MM.1S (cell line): ENCODE measurements around the gene CASTOR2.

Source experiments
- DNase-seq: peaks from one replicate; pipeline ENCODE4 v3.0.0-alpha.2; 2015
- H2AFZ ChIP-seq: fragments of 300-600 bp; sonication (generic); 2 replicates; pipeline ENCODE4 v1.6.0; 2016; ENCODE audit warnings: antibody characterized with exemption, low read length
- H3F3A ChIP-seq: fragments of 300-600 bp; sonication (generic); 2 replicates; pipeline ENCODE4 v1.6.1; 2016; ENCODE audit warnings: mild to moderate bottlenecking, antibody characterized with exemption, low read length, moderate library complexity, mixed read lengths; ENCODE audit not compliant: insufficient read depth
- H3K27ac ChIP-seq: fragments of 300-600 bp; sonication (generic); 2 replicates; pipeline ENCODE4 v1.5.1; 2016; ENCODE audit warnings: mild to moderate bottlenecking, low read length
- H3K27me3 ChIP-seq: fragments of 300-600 bp; sonication (generic); replicated peaks from 2 replicates; pipeline ENCODE4 v1.6.0; 2016; ENCODE audit warnings: low read length; ENCODE audit not compliant: insufficient read depth
- H3K36me3 ChIP-seq: fragments of 300-600 bp; sonication (generic); replicated peaks from 2 replicates; pipeline ENCODE4 v1.6.1; 2016; ENCODE audit warnings: mild to moderate bottlenecking, low read length, mixed read lengths; ENCODE audit not compliant: insufficient read depth
- H3K4me1 ChIP-seq: fragments of 300-600 bp; sonication (generic); 2 replicates; pipeline ENCODE4 v1.6.1; 2016; ENCODE audit warnings: low read length, mixed read lengths
- H3K4me2 ChIP-seq: fragments of 300-600 bp; sonication (generic); 2 replicates; pipeline ENCODE4 v1.6.0; 2016; ENCODE audit warnings: low read depth, low read length
- H3K4me3 ChIP-seq: fragments of 300-600 bp; sonication (generic); 2 replicates; pipeline ENCODE4 v1.5.1; 2016; ENCODE audit warnings: low read length, mixed read lengths
- H3K79me2 ChIP-seq: fragments of 300-600 bp; sonication (generic); 2 replicates; pipeline ENCODE4 v1.6.1; 2016; ENCODE audit warnings: mixed run types, low read length, mixed read lengths
- H3K9ac ChIP-seq: fragments of 300-600 bp; sonication (generic); 2 replicates; pipeline ENCODE4 v1.6.1; 2016; ENCODE audit warnings: low read length, mixed read lengths
- H3K9me2 ChIP-seq: fragments of 300-600 bp; sonication (generic); replicated peaks from 2 replicates; pipeline ENCODE4 v1.6.1; 2016; ENCODE audit warnings: mild to moderate bottlenecking, low read length, mixed read lengths; ENCODE audit not compliant: insufficient read depth
- H3K9me3 ChIP-seq: fragments of 300-600 bp; sonication (generic); replicated peaks from 2 replicates; pipeline ENCODE4 v1.6.1; 2016; ENCODE audit warnings: mild to moderate bottlenecking, low read length, mixed read lengths; ENCODE audit not compliant: insufficient read depth
- H4K20me1 ChIP-seq: fragments of 300-600 bp; sonication (generic); 2 replicates; pipeline ENCODE4 v1.6.1; 2016; ENCODE audit warnings: mild to moderate bottlenecking, low read length, moderate library complexity, mixed read lengths; ENCODE audit not compliant: insufficient read depth
- CTCF ChIP-seq: fragments of 300-600 bp; sonication (generic); IDR thresholded peaks from 2 replicates; pipeline ENCODE4 v1.5.1; 2016; ENCODE audit warnings: antibody characterized with exemption, low read length, mixed read lengths
- EZH2 ChIP-seq: fragments of 300-600 bp; sonication (generic); optimal IDR thresholded peaks from 2 replicates; pipeline ENCODE3; 2017; ENCODE audit warnings: low read depth, mild to moderate bottlenecking, antibody characterized with exemption, low read length, mixed read lengths
- EZH2phosphoT487 ChIP-seq: fragments of 300-600 bp; sonication (generic); IDR thresholded peaks from 2 replicates; pipeline ENCODE4 v1.6.1; 2018; ENCODE audit warnings: antibody characterized with exemption, low read length

Gene CASTOR2

DNA sequence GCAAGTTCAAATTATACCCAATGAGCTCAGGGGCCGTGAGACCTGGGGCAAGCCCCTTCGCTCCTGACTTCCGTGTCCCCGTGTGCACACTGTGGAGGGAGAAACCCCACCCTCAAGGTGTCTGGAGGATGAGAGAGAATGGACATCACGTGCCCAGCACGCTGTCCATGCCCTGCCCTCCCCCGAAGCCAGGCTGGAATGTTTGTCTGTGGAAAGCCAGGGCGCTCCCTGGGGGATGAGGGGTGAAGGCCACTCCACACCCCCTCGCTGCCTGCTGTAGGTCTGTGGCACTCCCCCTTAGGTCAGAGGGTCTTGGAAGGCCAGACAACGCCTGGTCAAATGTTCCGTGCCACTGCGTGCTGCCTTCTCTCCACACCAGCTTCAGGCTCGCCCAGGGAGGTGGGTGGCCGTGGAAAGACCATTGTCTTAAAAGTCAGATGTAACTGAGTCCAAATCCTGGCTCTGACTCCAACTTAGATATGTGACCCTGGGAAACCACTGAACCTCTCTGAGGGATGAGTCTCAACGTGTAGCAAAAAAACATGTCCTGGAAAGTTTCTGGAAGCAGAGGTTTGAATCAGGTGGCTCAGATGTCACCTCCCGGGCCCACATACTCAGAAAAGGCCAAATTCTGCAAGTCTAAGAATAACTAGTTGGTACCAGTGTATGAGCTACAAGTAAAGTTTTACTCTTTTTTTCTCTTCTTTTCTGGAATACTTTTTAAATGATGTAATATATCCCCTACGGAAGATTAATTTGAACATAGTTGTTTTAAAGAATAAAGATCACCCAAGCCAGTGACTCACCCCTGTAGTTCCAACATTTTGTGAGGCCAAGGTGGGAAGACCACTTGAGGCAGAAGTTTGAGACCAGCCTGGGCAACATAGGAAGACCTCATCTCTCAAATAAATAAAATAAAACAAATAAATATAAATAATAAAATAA, 84.2 kb downstream of the CASTOR2 start:
- Histone ChIP-seq H3K4me3 (no peak overlapping the region), H3K9me3 (no peaks in the 10 kb centered on the region), H3K4me2 (no peak overlapping the region), H3K9me2 (no peaks in the 10 kb centered on the region), H3F3A (no peaks in the 10 kb centered on the region), H3K4me1 (no peaks in the 10 kb centered on the region), H3K79me2 (no peaks in the 10 kb centered on the region), H3K36me3 (peaks cover 5% of the 10 kb centered on the region; the same call in 1 of the 2 replicates), H4K20me1 (no peaks in the 10 kb centered on the region), H3K27ac (no peak overlapping the region), H2AFZ (no peak overlapping the region), H3K9ac (no peak overlapping the region), H3K27me3 (no peaks in the 10 kb centered on the region)
- DNase-seq: no peak
- TF ChIP-seq EZH2phosphoT487: no peak
- TF ChIP-seq EZH2: no peak
- no peak for TF ChIP-seq CTCF

DNA sequence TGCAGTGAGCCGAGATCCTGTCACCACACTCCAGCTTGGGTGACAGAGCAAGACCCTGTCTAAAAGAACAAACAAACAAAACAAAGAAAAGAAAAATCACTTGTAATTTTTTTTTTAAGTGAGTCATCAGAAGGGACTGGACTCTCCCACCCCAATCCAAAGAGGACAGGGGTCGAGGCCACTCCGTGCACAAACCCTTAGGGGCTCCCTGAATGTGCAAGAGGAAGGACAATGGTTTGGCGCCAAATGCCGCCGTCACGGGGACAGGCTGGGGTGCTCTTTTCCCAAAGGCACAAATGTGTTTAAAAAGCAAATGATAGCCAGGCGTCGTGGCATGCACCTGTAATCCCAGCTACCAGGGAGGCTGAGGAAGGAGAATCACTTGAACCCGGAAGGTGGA, 85.3 kb downstream of the CASTOR2 start:
- Histone ChIP-seq H4K20me1 (no peaks in the 10 kb centered on the region), H3K9me2 (no peaks in the 10 kb centered on the region), H3K4me3 (no peak overlapping the region), H3K4me1 (no peaks in the 10 kb centered on the region), H3K79me2 (no peaks in the 10 kb centered on the region), H3K27ac (no peak overlapping the region), H3K4me2 (no peak overlapping the region), H3K27me3 (no peaks in the 10 kb centered on the region), H3K9me3 (no peaks in the 10 kb centered on the region), H3K36me3 (peaks cover 5% of the 10 kb centered on the region; the same call in 1 of the 2 replicates), H3F3A (no peaks in the 10 kb centered on the region), H2AFZ (no peak overlapping the region), H3K9ac (no peak overlapping the region)
- no peak for DNase-seq
- TF ChIP-seq CTCF (no peak), EZH2phosphoT487 (no peak), EZH2 (no peak)

GRCh38 chr7:75050501-75050900, 86.0 kb downstream of the CASTOR2 start:
- no peak overlapping the region for H3K9ac ChIP-seq
- DNase-seq: no peak
- H3K9me2 ChIP-seq: no peaks in the 10 kb centered on the region
- H3K4me2 ChIP-seq: no peak overlapping the region
- H2AFZ ChIP-seq: no peak overlapping the region
- H3K27me3 ChIP-seq: no peaks in the 10 kb centered on the region
- TF ChIP-seq EZH2phosphoT487: no peak
- no peak for TF ChIP-seq EZH2
- TF ChIP-seq CTCF: no peak
- no peak overlapping the region for H3K27ac ChIP-seq
- peaks cover 5% of the 10 kb centered on the region; the same call in 1 of the 2 replicates for H3K36me3 ChIP-seq
- H3F3A ChIP-seq: no peaks in the 10 kb centered on the region
- H3K79me2 ChIP-seq: no peaks in the 10 kb centered on the region
- H3K4me1 ChIP-seq: no peaks in the 10 kb centered on the region
- H3K4me3 ChIP-seq: no peak overlapping the region
- H3K9me3 ChIP-seq: no peaks in the 10 kb centered on the region
- H4K20me1 ChIP-seq: no peaks in the 10 kb centered on the region
